Kidney (tissue), 14 donors: Measurements from ENCODE around the gene FLT1. TPM values are rescaled to one million over a fixed set of nuclear protein-coding genes. Genes with fewer than 3 reads are reported as not detected.

Experiments
- DNase-seq, 5 donors: peaks; one replicate each; pipeline ENCODE4 v3.0.0-alpha.2; 2013 to 2020
- FAIRE-seq: peaks from 2 replicates; lab custom pipeline; 2012; peaks lifted over from hg19 to GRCh38; lab: Jason Lieb, UNC
- H3K27ac ChIP-seq, 2 donors: one replicate each; pipeline ENCODE4 v1.7.0; 2013; ENCODE audit warnings: low read depth in 2 of 2, low read length in 2 of 2, inconsistent platforms in 1 of 2
- H3K27me3 ChIP-seq: one replicate; pipeline ENCODE4 v1.7.1; 2013; ENCODE audit warnings: low read length, inconsistent platforms; ENCODE audit not compliant: control insufficient read depth, insufficient read depth
- H3K36me3 ChIP-seq, 3 donors: one replicate each; pipeline versions ENCODE4 v1.7.0 to v1.7.1; 2013; ENCODE audit warnings: low read length in 3 of 3, control low read depth in 1 of 3, inconsistent platforms in 1 of 3; ENCODE audit not compliant: insufficient read depth in 3 of 3, control insufficient read depth in 2 of 3
- H3K4me1 ChIP-seq, 3 donors: one replicate each; pipeline versions ENCODE4 v1.7.0 to v1.7.1; 2013; ENCODE audit warnings: low read length in 3 of 3, inconsistent platforms in 1 of 3, low read depth in 1 of 3; ENCODE audit not compliant: control insufficient read depth in 2 of 3, insufficient read depth in 2 of 3
- H3K4me3 ChIP-seq, 3 donors: one replicate each; pipeline versions ENCODE4 v1.7.0 to v1.8.1; 2013; ENCODE audit warnings: low read length in 3 of 3, control low read depth in 1 of 3, inconsistent platforms in 1 of 3
- H3K9ac ChIP-seq, 3 donors: one replicate each; pipeline versions ENCODE4 v1.7.0 to v1.7.1; 2013; ENCODE audit warnings: low read length in 3 of 3, control low read depth in 1 of 3, inconsistent platforms in 1 of 3
- H3K9me3 ChIP-seq, 3 donors: one replicate each; pipeline versions ENCODE4 v1.7.0 to v1.7.1; 2013; ENCODE audit warnings: low read length in 3 of 3, control low read depth in 1 of 3, inconsistent platforms in 1 of 3; ENCODE audit not compliant: control insufficient read depth in 2 of 3, insufficient read depth in 1 of 3
- intact Hi-C: fragments of 100-400 bp; cut with DNase I; formaldehyde crosslinking; loops from one replicate; pipeline ENCODE4 v1.11.1; 2022
- polyA plus RNA-seq: library from polyadenylated mRNA; stranded (reverse); fragments of 350-450 nt; fragmentation: Illumina TruSeq; extraction: RNeasy Lipid Tissue Mini Kit (QIAGEN cat#74804); gene quantifications from one replicate; pipeline ENCODE4 v1.2.3, GENCODE V29; 2014; ENCODE audit warnings: low read depth, low replicate concordance; ENCODE audit not compliant: insufficient read depth
- total RNA-seq: library from RNA; stranded (reverse); fragmentation: NEBNext Ultra II Directional; extraction: Animal tissue kit (Norgen Biotek cat#: 25700); gene quantifications from one replicate; pipeline ENCODE4 v1.2.1, GENCODE V29; 2021
- TF ChIP-seq, protein P1 (sequence below): IDR thresholded peaks from 3 replicates; pipeline ENCODE4 v1.5.1; 2012; ENCODE audit warnings: mild to moderate bottlenecking, moderate library complexity, borderline replicate concordance; ENCODE audit not compliant: insufficient read depth; ENCODE audit errors: extremely low read depth
- donor health status: control.
- donor health status: control.
- donor health status: control.
- donor health status: control.
- donor health status: control.
- donor health status: DM: yes; HTN: yes; CAD: no.
- donor health status: Normal renal cell carcinoma (clear cell type).

Gene FLT1
- total and polyA plus RNA-seq, 2 donors from 2014 or later: 17.2 to 45.7 TPM

DNA sequence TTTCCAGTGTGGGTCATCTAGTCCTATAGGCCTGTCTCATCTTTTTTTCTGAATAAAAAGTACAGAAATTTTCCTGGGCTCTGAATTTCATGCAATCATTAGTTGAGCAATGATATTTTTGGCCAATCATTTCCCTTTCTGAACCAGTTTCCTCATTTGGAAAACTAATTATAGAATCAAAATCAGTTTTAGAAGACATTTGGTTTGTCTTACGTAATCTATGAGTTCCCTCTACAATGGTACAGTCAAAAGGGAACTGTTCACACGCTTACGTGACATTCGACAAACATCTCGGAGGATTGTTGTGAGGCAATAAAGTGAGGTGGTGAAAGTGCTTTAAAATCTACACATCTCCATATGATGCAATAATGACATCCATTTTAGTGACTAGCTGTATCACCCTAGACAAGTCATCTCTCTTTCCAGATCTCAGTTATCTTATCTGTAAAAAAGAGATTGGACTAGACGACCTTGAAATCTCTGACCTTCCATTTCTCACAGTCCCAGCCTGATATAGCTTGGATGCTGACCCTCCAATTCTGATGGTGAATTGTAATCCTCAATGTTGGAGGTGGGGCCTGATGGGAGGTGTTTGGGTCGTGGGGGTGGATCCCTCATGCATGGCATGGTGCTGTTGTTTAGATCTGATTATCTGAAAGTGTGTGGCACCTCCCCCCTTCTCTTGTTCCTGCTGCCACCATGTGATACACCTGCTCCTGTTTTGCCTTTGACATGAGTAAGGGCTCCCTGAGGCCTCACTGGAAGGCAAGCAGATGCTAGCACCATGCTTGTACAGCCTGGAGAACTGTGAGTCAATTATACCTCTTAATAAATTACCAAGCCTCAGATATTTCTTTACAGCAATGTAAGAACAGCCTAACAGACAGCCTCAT is 26.7 kb downstream of the FLT1 start:
- no peaks in the 10 kb centered on the region for H3K9me3 ChIP-seq
- no peak overlapping the region for H3K4me3 ChIP-seq
- TF ChIP-seq, protein P1, sequence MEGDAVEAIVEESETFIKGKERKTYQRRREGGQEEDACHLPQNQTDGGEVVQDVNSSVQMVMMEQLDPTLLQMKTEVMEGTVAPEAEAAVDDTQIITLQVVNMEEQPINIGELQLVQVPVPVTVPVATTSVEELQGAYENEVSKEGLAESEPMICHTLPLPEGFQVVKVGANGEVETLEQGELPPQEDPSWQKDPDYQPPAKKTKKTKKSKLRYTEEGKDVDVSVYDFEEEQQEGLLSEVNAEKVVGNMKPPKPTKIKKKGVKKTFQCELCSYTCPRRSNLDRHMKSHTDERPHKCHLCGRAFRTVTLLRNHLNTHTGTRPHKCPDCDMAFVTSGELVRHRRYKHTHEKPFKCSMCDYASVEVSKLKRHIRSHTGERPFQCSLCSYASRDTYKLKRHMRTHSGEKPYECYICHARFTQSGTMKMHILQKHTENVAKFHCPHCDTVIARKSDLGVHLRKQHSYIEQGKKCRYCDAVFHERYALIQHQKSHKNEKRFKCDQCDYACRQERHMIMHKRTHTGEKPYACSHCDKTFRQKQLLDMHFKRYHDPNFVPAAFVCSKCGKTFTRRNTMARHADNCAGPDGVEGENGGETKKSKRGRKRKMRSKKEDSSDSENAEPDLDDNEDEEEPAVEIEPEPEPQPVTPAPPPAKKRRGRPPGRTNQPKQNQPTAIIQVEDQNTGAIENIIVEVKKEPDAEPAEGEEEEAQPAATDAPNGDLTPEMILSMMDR: no peak
- FAIRE-seq: no peak
- H3K36me3 ChIP-seq: no peaks in the 10 kb centered on the region
- intact Hi-C loops: no loop called here
- H3K4me1 ChIP-seq: no peaks in the 10 kb centered on the region
- no peaks in the 10 kb centered on the region for H3K27me3 ChIP-seq
- H3K27ac ChIP-seq: no peak overlapping the region
- no peak overlapping the region for H3K9ac ChIP-seq
- DNase-seq: no peak

DNA sequence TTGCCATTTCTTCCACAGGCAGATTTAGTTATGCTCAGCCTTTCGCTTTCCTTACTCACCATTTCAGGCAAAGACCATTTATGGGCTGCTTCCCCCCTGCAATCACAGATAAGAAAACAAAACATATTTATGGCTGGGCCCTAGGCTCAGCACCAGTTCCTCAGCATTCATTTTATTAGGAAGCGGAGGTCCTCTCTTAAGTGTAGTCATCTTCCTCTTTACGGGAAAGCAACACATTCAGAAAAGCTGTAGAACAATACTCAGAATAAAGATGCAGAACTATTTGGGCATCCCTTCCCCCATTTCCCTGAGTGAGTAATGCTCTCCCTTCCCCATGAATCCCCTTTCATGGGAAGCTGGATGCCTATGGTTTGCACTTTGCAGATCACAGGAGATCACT is 27.9 kb downstream of the FLT1 start:
- H3K9ac ChIP-seq: no peak overlapping the region
- DNase-seq (no peak), FAIRE-seq (no peak)
- H3K27me3 ChIP-seq: no peaks in the 10 kb centered on the region
- intact Hi-C loops: no loop called here
- H3K4me1 ChIP-seq: no peaks in the 10 kb centered on the region
- H3K4me3 ChIP-seq: no peak overlapping the region
- no peaks in the 10 kb centered on the region for H3K9me3 ChIP-seq
- H3K27ac ChIP-seq: no peak overlapping the region
- no peaks in the 10 kb centered on the region for H3K36me3 ChIP-seq
- TF ChIP-seq, protein P1: no peak

DNA sequence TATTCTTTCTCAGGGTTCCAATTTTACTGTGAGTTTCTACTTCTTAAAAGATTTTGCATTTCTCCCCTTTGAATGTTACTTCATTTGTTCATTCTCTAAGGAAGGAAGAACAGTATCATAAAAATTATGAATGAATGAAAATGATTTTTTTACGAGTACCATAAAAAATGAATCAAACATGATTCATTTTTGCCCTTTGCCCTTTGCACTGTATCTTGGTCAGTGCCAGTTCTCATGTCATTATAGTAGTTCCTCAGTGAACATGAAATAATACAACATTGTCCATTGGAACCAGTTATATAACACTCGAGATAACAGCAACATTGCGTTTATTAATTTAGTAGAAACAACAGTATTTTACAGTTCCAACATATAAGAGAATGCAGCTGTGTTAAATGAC is 28.8 kb downstream of the FLT1 start:
- H3K27ac ChIP-seq: no peak overlapping the region
- no peaks in the 10 kb centered on the region for H3K9me3 ChIP-seq
- FAIRE-seq (no peak), DNase-seq (no peak)
- H3K27me3 ChIP-seq: no peaks in the 10 kb centered on the region
- intact Hi-C loops: no loop called here
- no peaks in the 10 kb centered on the region for H3K4me1 ChIP-seq
- H3K9ac ChIP-seq: no peak overlapping the region
- TF ChIP-seq, protein P1: no peak
- no peaks in the 10 kb centered on the region for H3K36me3 ChIP-seq
- no peak overlapping the region for H3K4me3 ChIP-seq
